Psoas muscle (tissue), 8 donors: ENCODE measurements around the gene MAN1B1. TPM values are rescaled to one million over a fixed set of nuclear protein-coding genes. Genes with fewer than 3 reads are reported as not detected.

ENCODE experiments used
- ATAC-seq, 4 donors: fragments of 200-7000 bp; cut with Tn5 transposase; one replicate each; pipeline ENCODE4 v1.9.1; 2020; ENCODE audit warnings: moderate library complexity in 3 of 4, mild to moderate bottlenecking in 2 of 4
- DNase-seq, 2 donors: peaks; one replicate each; pipeline ENCODE4 v3.0.0-alpha.2; 2020
- H3K27ac ChIP-seq: fragments of 200-600 bp; one replicate; pipeline ENCODE4 v1.8.0; 2022
- H3K27me3 ChIP-seq, 3 donors: fragments of 200-600 bp in 1 of 3; one replicate each; pipeline versions ENCODE4 v1.6.1 to v1.8.0; 2013 to 2022; ENCODE audit warnings: low read length in 2 of 3, mild to moderate bottlenecking in 2 of 3, moderate library complexity in 1 of 3; ENCODE audit not compliant: insufficient read depth in 3 of 3
- H3K36me3 ChIP-seq, 2 donors: fragments of 200-600 bp in 1 of 2; one replicate each; pipeline versions ENCODE4 v1.6.1 to v1.8.0; 2013 to 2022; ENCODE audit warnings: low read depth in 1 of 2, mild to moderate bottlenecking in 1 of 2, moderate library complexity in 1 of 2; ENCODE audit not compliant: insufficient read depth in 1 of 2
- H3K4me1 ChIP-seq: fragments of 200-600 bp; one replicate; pipeline ENCODE4 v1.8.0; 2022
- H3K4me3 ChIP-seq: fragments of 200-600 bp; one replicate; pipeline ENCODE4 v1.8.0; 2022; ENCODE audit warnings: mild to moderate bottlenecking
- H3K9me3 ChIP-seq: fragments of 200-600 bp; one replicate; pipeline ENCODE4 v1.8.0; 2022
- CTCF ChIP-seq: fragments of 200-600 bp; IDR thresholded peaks from one replicate; pipeline ENCODE4 v1.8.0; 2022; ENCODE audit warnings: antibody characterized with exemption
- WGBS, 3 donors: extraction: QIAGEN DNeasy Blood & Tissue Kit; methylation state at CpG; one replicate each; pipeline versions ENCODE4 v1.1.6 to v1.1.7; 2013; 5-methylcytosine and 5-hydroxymethylcytosine counted together
- intact Hi-C, 2 donors: fragments of 100-400 bp; cut with DNase I; formaldehyde crosslinking; loops; one replicate each; pipeline versions ENCODE4 v1.11.0 to v1.14.2; 2022
- polyA plus RNA-seq, 3 donors: library from polyadenylated mRNA; stranded (reverse); fragments of 200-250 nt; gene quantifications; one replicate each; pipeline ENCODE4 v1.2.3, GENCODE V29; 2013
- total RNA-seq, 4 donors: library from RNA; stranded (reverse); fragmentation: NEBNext Ultra II Directional in 2 of 4; extraction: Animal tissue kit (Norgen Biotek cat#: 25700) in 2 of 4; gene quantifications; one replicate each; pipeline versions ENCODE4 v1.2.1 to v1.2.4, GENCODE V29; 2021 to 2023
- donor health status: healthy with polysubstance abuse.
- donor health status: DM: no; HTN: no; CAD: no; lungs with moderate emphysema.
- donor health status: Bipolar disorder and iron deficiency.
- donor health status: healthy.
- donor health status: DM: yes; HTN: yes; CAD: no.
- donor health status: DM: no; HTN: no; CAD: no.
- donor health status: DM: no; HTN: no; CAD: no.
- donor health status: DM: yes; HTN: yes; CAD: no.

MAN1B1 gene
- total and polyA plus RNA-seq, 7 donors = 13.1 to 24.4 (median 14.6) TPM

GRCh38 chr9:137136261-137136880, 49.6 kb downstream of the MAN1B1 start:
- no peak for DNase-seq
- Histone ChIP-seq H3K4me3 (no peak overlapping the region), H3K36me3 (no peaks in the 10 kb centered on the region), H3K27ac (no peak overlapping the region), H3K9me3 (no peaks in the 10 kb centered on the region), H3K4me1 (no peaks in the 10 kb centered on the region), H3K27me3 (peaks cover 0 to 87% (median 41%) of the 10 kb centered on the region in 3 donors)
- ATAC-seq = no peak
- no peak for TF ChIP-seq CTCF
- 7 to 11% (median 10%) methylated on average over 25 to 27 of the region's 27 CpGs for WGBS, 3 donors
- intact Hi-C loops = no loop called here

GRCh38 chr9:137136881-137137607, 50.3 kb downstream of the MAN1B1 start:
- Histone ChIP-seq H3K36me3 (no peaks in the 10 kb centered on the region), H3K9me3 (no peaks in the 10 kb centered on the region), H3K4me1 (no peaks in the 10 kb centered on the region), H3K27me3 (peaks cover 0 to 93% (median 44%) of the 10 kb centered on the region in 3 donors), H3K4me3 (no peak overlapping the region), H3K27ac (no peak overlapping the region)
- DNase-seq = no peak
- intact Hi-C loops = no loop called here
- ATAC-seq = no peak
- 30 to 33% (median 32%) methylated on average over 21 to 23 of the region's 23 CpGs for WGBS, 3 donors
- no peak for TF ChIP-seq CTCF

- WGBS, 3 donors = 5 to 8% (median 5%) methylated on average over 25 of the region's 25 CpGs
- intact Hi-C loops = no loop called here
- peaks cover 0 to 98% (median 45%) of the 10 kb centered on the region in 3 donors for H3K27me3 ChIP-seq
- no peak for TF ChIP-seq CTCF
- H3K9me3 ChIP-seq = no peaks in the 10 kb centered on the region
- DNase-seq = no peak
- no peaks in the 10 kb centered on the region for H3K4me1 ChIP-seq
- ATAC-seq = no peak
- no peak overlapping the region for H3K4me3 ChIP-seq
- no peak overlapping the region for H3K27ac ChIP-seq
- H3K36me3 ChIP-seq = no peaks in the 10 kb centered on the region
Measured at GRCh38 chr9:137138058-137138721, 51.4 kb downstream of the MAN1B1 start.

- ATAC-seq (peak; percentile 60 to 72 (median 68)), DNase-seq (no peak)
- H3K36me3 ChIP-seq = no peaks in the 10 kb centered on the region
- peaks cover 0 to 98% (median 50%) of the 10 kb centered on the region in 3 donors for H3K27me3 ChIP-seq
- H3K27ac ChIP-seq = no peak within 1 kb of the TSS
- WGBS, 3 donors = 2 to 10% (median 3%) methylated on average over 61 to 104 of the region's 104 CpGs
- H3K4me1 ChIP-seq = no peaks in the 10 kb centered on the region
- intact Hi-C loops = no loop called here
- H3K9me3 ChIP-seq = no peaks in the 10 kb centered on the region
- H3K4me3 ChIP-seq = peak within 1 kb of the TSS; percentile 15
- TF ChIP-seq CTCF = no peak
Measured at GRCh38 chr9:137138722-137139467, 52.1 kb downstream of the MAN1B1 start, which contains the start of gene GRIN1. GRIN1 (plus strand) TSS chr9:137139154; CDS start chr9:137139487, 333 bp downstream.
